ENCODE data around the gene HMG20A. TPM values are rescaled to one million over a fixed set of nuclear protein-coding genes. Genes with fewer than 3 reads are reported as not detected.

Gene HMG20A
- total RNA-seq, 1 donor from 2014 or later: 26.4 TPM

GRCh38 chr15:77418966-77419835, 1.5 kb upstream of the HMG20A start:
- no peak for DNase-seq (ENCODE audit: low read depth)
- no peaks in the 10 kb centered on the region for H3K36me3 ChIP-seq (ENCODE audit: control insufficient read depth, insufficient read depth, low read length)
- H3K4me3 ChIP-seq (ENCODE audit: low read depth, low read length): peak overlapping the region; percentile 93
- H3K27me3 ChIP-seq (ENCODE audit: control insufficient read depth, insufficient read depth, low read length): no peaks in the 10 kb centered on the region
- TF ChIP-seq CTCF (IDR thresholded peaks at IDR 0.05; ENCODE audit: insufficient read depth, low read length, poor library complexity, severe bottlenecking): peak; percentile 23

GRCh38 chr15:77419836-77420609, 665 bp upstream of the HMG20A start, which contains the start of gene PEAK1:
PEAK1 (minus strand) TSS chr15:77420104; CDS start chr15:77181926, 238,178 bp downstream.
- Histone ChIP-seq H3K36me3 (ENCODE audit: control insufficient read depth, insufficient read depth, low read length) (no peaks in the 10 kb centered on the region), H3K27me3 (ENCODE audit: control insufficient read depth, insufficient read depth, low read length) (no peaks in the 10 kb centered on the region), H3K4me3 (ENCODE audit: low read depth, low read length) (peak within 1 kb of the TSS; percentile 96)
- DNase-seq (ENCODE audit: low read depth): peak; percentile 92
- TF ChIP-seq CTCF (IDR thresholded peaks at IDR 0.05; ENCODE audit: insufficient read depth, low read length, poor library complexity, severe bottlenecking): no peak

GRCh38 chr15:77421370-77421700, 647 bp downstream of the HMG20A start:
- DNase-seq (ENCODE audit: low read depth): no peak

GRCh38 chr15:77425104-77425503, 4.4 kb downstream of the HMG20A start:
- no peak for DNase-seq (ENCODE audit: low read depth)
- no peaks in the 10 kb centered on the region for H3K27me3 ChIP-seq (ENCODE audit: control insufficient read depth, insufficient read depth, low read length)
- no peak overlapping the region for H3K4me3 ChIP-seq (ENCODE audit: low read depth, low read length)
- H3K36me3 ChIP-seq (ENCODE audit: control insufficient read depth, insufficient read depth, low read length): no peaks in the 10 kb centered on the region
- no peak for TF ChIP-seq CTCF (IDR thresholded peaks at IDR 0.05; ENCODE audit: insufficient read depth, low read length, poor library complexity, severe bottlenecking)

More at GRCh38 chr15:77421370-77421700, 647 bp downstream of the HMG20A start:
- peak overlapping the region; percentile 96 for H3K4me3 ChIP-seq (ENCODE audit: low read depth, low read length)
- no peaks in the 10 kb centered on the region for H3K36me3 ChIP-seq (ENCODE audit: control insufficient read depth, insufficient read depth, low read length)
- TF ChIP-seq CTCF (IDR thresholded peaks at IDR 0.05; ENCODE audit: insufficient read depth, low read length, poor library complexity, severe bottlenecking): no peak
- H3K27me3 ChIP-seq (ENCODE audit: control insufficient read depth, insufficient read depth, low read length): no peaks in the 10 kb centered on the region

- no peak for TF ChIP-seq CTCF (IDR thresholded peaks at IDR 0.05; ENCODE audit: insufficient read depth, low read length, poor library complexity, severe bottlenecking)
- no peaks in the 10 kb centered on the region for H3K36me3 ChIP-seq (ENCODE audit: control insufficient read depth, insufficient read depth, low read length)
- no peak overlapping the region for H3K4me3 ChIP-seq (ENCODE audit: low read depth, low read length)
- no peak for DNase-seq (ENCODE audit: low read depth)
- no peaks in the 10 kb centered on the region for H3K27me3 ChIP-seq (ENCODE audit: control insufficient read depth, insufficient read depth, low read length)
Measured at GRCh38 chr15:77426377-77426776, 5.7 kb downstream of the HMG20A start.

All from kidney epithelial cell (primary cell).